Neural progenitor cell (in vitro differentiated cells): Measurements from ENCODE around the gene OSCP1. TPM values are rescaled to one million over a fixed set of nuclear protein-coding genes. Genes with fewer than 3 reads are reported as not detected.

Source experiments
- DNase-seq: peaks from one replicate; pipeline ENCODE4 v3.0.0-alpha.2; 2016; ENCODE audit warnings: low spot score
- H2AFZ ChIP-seq: fragments of 200-600 bp; sonication (generic); replicated peaks from 2 replicates; pipeline ENCODE4 v1.6.1; 2016; ENCODE audit warnings: antibody characterized with exemption
- H3F3A ChIP-seq: fragments of 200-600 bp; sonication (generic); 2 replicates; pipeline ENCODE4 v1.6.1; 2016; ENCODE audit warnings: antibody characterized with exemption, low read depth
- H3K27ac ChIP-seq: fragments of 200-600 bp; sonication (generic); 2 replicates; pipeline ENCODE4 v1.5.1; 2016; ENCODE audit warnings: mild to moderate bottlenecking
- H3K27me3 ChIP-seq: fragments of 200-600 bp; sonication (generic); 2 replicates; pipeline ENCODE4 v1.6.1; 2016; ENCODE audit warnings: mild to moderate bottlenecking, moderate library complexity
- H3K36me3 ChIP-seq: fragments of 200-600 bp; sonication (generic); 2 replicates; pipeline ENCODE4 v1.5.1; 2016
- H3K4me1 ChIP-seq: fragments of 200-600 bp; sonication (generic); 2 replicates; pipeline ENCODE4 v1.6.1; 2016; ENCODE audit warnings: mixed run types
- H3K4me2 ChIP-seq: fragments of 200-600 bp; sonication (generic); 2 replicates; pipeline ENCODE4 v1.6.1; 2016
- H3K4me3 ChIP-seq: fragments of 200-600 bp; sonication (generic); 2 replicates; pipeline ENCODE4 v1.5.1; 2016
- H3K79me2 ChIP-seq: fragments of 200-600 bp; sonication (generic); 2 replicates; pipeline ENCODE4 v1.6.1; 2016; ENCODE audit warnings: low read depth
- H3K9ac ChIP-seq: fragments of 200-600 bp; sonication (generic); 2 replicates; pipeline ENCODE4 v1.6.1; 2016
- H3K9me3 ChIP-seq: fragments of 200-600 bp; sonication (generic); 2 replicates; pipeline ENCODE4 v1.5.1; 2016; ENCODE audit warnings: low read depth
- H4K20me1 ChIP-seq: fragments of 200-600 bp; sonication (generic); 2 replicates; pipeline ENCODE4 v1.6.1; 2016; ENCODE audit warnings: low read depth
- H3K27ac Mint-ChIP-seq: 3 replicates; pipeline ENCODE4 v1.8.0; 2021; ENCODE audit warnings: mixed read lengths
- H3K27me3 Mint-ChIP-seq: 2 replicates; pipeline ENCODE4 v1.8.0; 2022; ENCODE audit warnings: low read depth, mild to moderate bottlenecking, inconsistent platforms, moderate library complexity, mixed read lengths; ENCODE audit not compliant: insufficient read depth
- H3K36me3 Mint-ChIP-seq: 3 replicates; pipeline ENCODE4 v1.8.0; 2021; ENCODE audit warnings: mixed read lengths
- H3K4me1 Mint-ChIP-seq: 3 replicates; pipeline ENCODE4 v1.8.0; 2021; ENCODE audit warnings: mixed read lengths
- H3K4me3 Mint-ChIP-seq: 3 replicates; pipeline ENCODE4 v1.8.0; 2021; ENCODE audit warnings: mild to moderate bottlenecking, moderate library complexity, mixed read lengths
- H3K9me3 Mint-ChIP-seq: 3 replicates; pipeline ENCODE4 v1.8.0; 2020; ENCODE audit warnings: mixed read lengths
- CTCF ChIP-seq: fragments of 200-600 bp; sonication (generic); IDR thresholded peaks from 2 replicates; pipeline ENCODE4 v1.5.1; 2017; ENCODE audit warnings: antibody characterized with exemption, mild to moderate bottlenecking
- EZH2 ChIP-seq: fragments of 200-600 bp; sonication (generic); IDR thresholded peaks from 2 replicates; pipeline ENCODE4 v1.6.1; 2017; ENCODE audit warnings: antibody characterized with exemption, mild to moderate bottlenecking, moderate library complexity
- EZH2phosphoT487 ChIP-seq: fragments of 200-600 bp; sonication (generic); IDR thresholded peaks from 2 replicates; pipeline ENCODE4 v1.6.1; 2017; ENCODE audit warnings: antibody characterized with exemption
- total RNA-seq: library from RNA; depleted of rRNA; stranded (reverse); fragments of >200 nt; gene quantifications from 2 replicates; pipeline ENCODE4 v1.2.3, GENCODE V29; 2015; ENCODE audit warnings: low replicate concordance

The OSCP1 gene
- total RNA-seq, 1 donor from 2014 or later: 7.8 TPM

DNA sequence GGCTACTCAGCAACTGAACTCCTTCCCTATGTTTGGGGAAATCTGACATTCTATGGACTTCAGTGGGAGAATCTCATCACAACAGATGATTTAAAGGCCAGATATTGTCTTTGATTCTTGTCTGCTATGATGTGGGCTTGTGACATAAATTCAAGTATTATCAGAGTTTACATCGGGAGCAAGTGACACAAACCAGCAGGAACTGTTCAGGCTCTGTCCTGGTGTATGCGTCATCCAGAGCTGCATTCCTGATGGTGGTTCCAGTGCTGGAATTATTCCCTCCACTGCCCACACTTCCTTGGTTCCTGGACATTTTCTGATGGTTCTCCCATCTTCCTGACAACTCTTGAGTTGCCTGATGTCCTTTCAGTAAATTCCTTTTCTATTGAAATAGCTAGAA lies 41.8 kb downstream of the OSCP1 start:
- no peak for TF ChIP-seq EZH2phosphoT487
- no peak for TF ChIP-seq EZH2
- no peak for TF ChIP-seq CTCF
- Mint-ChIP-seq H3K27ac (no peak overlapping the region), H3K4me3 (no peak overlapping the region), H3K27me3 (peaks cover 2% of the 10 kb centered on the region), H3K36me3 (peaks cover 17% of the 10 kb centered on the region), H3K9me3 (no peaks in the 10 kb centered on the region), H3K4me1 (peaks cover 5% of the 10 kb centered on the region)
- no peaks in the 10 kb centered on the region for H3K36me3 ChIP-seq
- H3K4me1 ChIP-seq: no peaks in the 10 kb centered on the region
- H3K27me3 ChIP-seq: no peaks in the 10 kb centered on the region
- no peak overlapping the region for H3K9ac ChIP-seq
- DNase-seq: no peak
- H3K79me2 ChIP-seq: no peaks in the 10 kb centered on the region
- H3F3A ChIP-seq: peaks cover 9% of the 10 kb centered on the region
- no peak overlapping the region for H3K4me2 ChIP-seq
- no peaks in the 10 kb centered on the region for H4K20me1 ChIP-seq
- no peak overlapping the region for H3K4me3 ChIP-seq
- H3K9me3 ChIP-seq: no peaks in the 10 kb centered on the region
- no peak overlapping the region for H3K27ac ChIP-seq
- H2AFZ ChIP-seq: no peak overlapping the region

DNA sequence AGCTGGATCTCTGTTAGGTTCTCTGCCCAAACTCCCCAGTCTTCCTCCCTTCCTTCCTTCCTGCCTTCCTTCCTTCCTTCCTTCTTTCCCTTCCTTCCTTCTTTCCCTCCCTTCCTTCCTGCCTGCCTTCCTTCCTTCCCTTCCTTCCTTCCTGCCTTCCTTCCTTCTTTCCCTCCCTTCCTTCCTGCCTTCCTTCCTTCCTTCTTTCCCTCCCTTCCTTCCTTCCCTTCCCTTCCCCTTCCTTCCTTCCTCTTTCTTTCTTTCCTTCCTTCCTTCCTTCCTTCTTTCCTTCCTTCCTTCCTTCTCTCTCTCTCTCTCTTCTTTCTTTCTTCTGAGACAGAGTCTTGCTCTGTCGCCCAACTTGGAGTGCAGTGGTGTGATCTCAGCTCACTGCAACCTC lies 43.8 kb downstream of the OSCP1 start:
- no peak overlapping the region for H3K27ac Mint-ChIP-seq
- TF ChIP-seq CTCF: no peak
- no peak for TF ChIP-seq EZH2phosphoT487
- no peak for TF ChIP-seq EZH2
- no peaks in the 10 kb centered on the region for H3K36me3 ChIP-seq

DNA sequence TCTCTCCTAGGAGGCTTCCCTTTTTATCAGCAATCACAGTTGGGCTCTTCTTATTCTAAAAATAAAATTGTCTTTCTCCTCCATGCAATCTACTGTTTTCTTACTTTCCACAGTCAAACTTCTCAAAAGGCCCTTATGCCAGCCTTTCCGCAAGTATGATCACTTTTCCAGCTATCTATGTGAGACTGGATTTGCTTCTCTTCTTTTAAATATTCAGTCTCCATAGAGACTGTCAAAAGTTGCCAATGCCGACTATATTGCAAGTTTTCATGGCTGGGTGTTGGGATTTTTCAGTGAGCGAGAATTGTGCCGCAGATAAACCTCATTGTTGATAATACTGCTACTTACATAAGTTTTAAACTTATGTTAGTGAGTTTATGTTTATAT lies 47.8 kb downstream of the OSCP1 start:
- Histone ChIP-seq H3K27ac (no peak overlapping the region), H3K79me2 (no peaks in the 10 kb centered on the region), H3K9ac (no peak overlapping the region), H3K4me2 (no peak overlapping the region), H4K20me1 (no peaks in the 10 kb centered on the region), H3K36me3 (no peaks in the 10 kb centered on the region), H2AFZ (no peak overlapping the region), H3K4me1 (peaks cover 10% of the 10 kb centered on the region), H3K9me3 (no peaks in the 10 kb centered on the region), H3K4me3 (no peak overlapping the region), H3F3A (peaks cover 43% of the 10 kb centered on the region), H3K27me3 (no peaks in the 10 kb centered on the region)
- Mint-ChIP-seq H3K36me3 (peaks cover 3% of the 10 kb centered on the region), H3K4me3 (peak overlapping the region; percentile 51), H3K9me3 (no peaks in the 10 kb centered on the region), H3K27me3 (no peaks in the 10 kb centered on the region), H3K27ac (no peak overlapping the region), H3K4me1 (peaks cover 21% of the 10 kb centered on the region)
- TF ChIP-seq EZH2 (no peak), EZH2phosphoT487 (no peak), CTCF (no peak)
- no peak for DNase-seq

More for the DNA sequence above, 43.8 kb downstream of the OSCP1 start:
- H3K9me3 Mint-ChIP-seq: no peaks in the 10 kb centered on the region
- Histone ChIP-seq H3K79me2 (no peaks in the 10 kb centered on the region), H3K4me1 (peaks cover 5% of the 10 kb centered on the region), H2AFZ (no peak overlapping the region), H3K4me3 (no peak overlapping the region), H4K20me1 (no peaks in the 10 kb centered on the region), H3K9me3 (no peaks in the 10 kb centered on the region), H3K9ac (no peak overlapping the region), H3K27ac (no peak overlapping the region), H3F3A (peaks cover 15% of the 10 kb centered on the region), H3K27me3 (no peaks in the 10 kb centered on the region), H3K4me2 (no peak overlapping the region)
- H3K4me3 Mint-ChIP-seq: no peak overlapping the region
- no peaks in the 10 kb centered on the region for H3K27me3 Mint-ChIP-seq
- peaks cover 5% of the 10 kb centered on the region for H3K4me1 Mint-ChIP-seq
- H3K36me3 Mint-ChIP-seq: peaks cover 10% of the 10 kb centered on the region
- DNase-seq: no peak
